Mucosa of descending colon (tissue), 3 donors: ENCODE data around the gene ACTRT2. TPM values are rescaled to one million over a fixed set of nuclear protein-coding genes. Genes with fewer than 3 reads are reported as not detected.

Experiments
- ATAC-seq: fragments of 200-7000 bp; cut with Tn5 transposase; one replicate; pipeline ENCODE4 v1.9.1; 2020; ENCODE audit warnings: mild to moderate bottlenecking, moderate library complexity
- DNase-seq, 3 donors: peaks; one replicate each; pipeline ENCODE4 v3.0.0-alpha.2; 2020
- H3K36me3 ChIP-seq: fragments of 200-600 bp; one replicate; pipeline ENCODE4 v1.8.0; 2021; ENCODE audit warnings: low read depth, mild to moderate bottlenecking
- H3K4me1 ChIP-seq: fragments of 200-600 bp; one replicate; pipeline ENCODE4 v1.8.0; 2021; ENCODE audit warnings: low read depth, mild to moderate bottlenecking
- H3K4me3 ChIP-seq: fragments of 200-600 bp; one replicate; pipeline ENCODE4 v1.8.0; 2021; ENCODE audit warnings: mild to moderate bottlenecking
- H3K9me3 ChIP-seq: fragments of 200-600 bp; one replicate; pipeline ENCODE4 v1.8.0; 2021; ENCODE audit warnings: mild to moderate bottlenecking
- CTCF ChIP-seq: fragments of 200-600 bp; IDR thresholded peaks from one replicate; pipeline ENCODE4 v1.8.0; 2022; ENCODE audit warnings: antibody characterized with exemption, mild to moderate bottlenecking
- intact Hi-C, 2 donors: fragments of 100-400 bp; cut with DNase I in 1 of 2; cut with micrococcal nuclease in 1 of 2; formaldehyde crosslinking; loops; one replicate each; pipeline versions ENCODE4 v1.11.0 to v1.11.1; 2022; cut with DNase I, micrococcal nuclease
- total RNA-seq, 3 donors: library from RNA; stranded (reverse); fragmentation: NEBNext Ultra II Directional in 2 of 3; extraction: Animal tissue kit (Norgen Biotek cat#: 25700) in 2 of 3; gene quantifications; one replicate each; pipeline versions ENCODE4 v1.2.1 to v1.2.4, GENCODE V29; 2021 to 2023
- donor health status: DM: no; HTN: no; CAD: no; lungs with moderate emphysema.
- donor health status: DM: no; HTN: no; CAD: no.
- donor health status: DM: no; HTN: yes; CAD: no.

The ACTRT2 gene
- total RNA-seq, 3 donors from 2014 or later: not detected

GRCh38 chr1:3013371-3014049 is 7.8 kb upstream of the ACTRT2 start:
- intact Hi-C loops: loop anchor here (10.0 kb wide), 1 partner anchor 411 kb away; no protein-coding TSS in a partner anchor
- no peak for ATAC-seq
- TF ChIP-seq CTCF: no peak
- Histone ChIP-seq H3K9me3 (no peaks in the 10 kb centered on the region), H3K4me3 (no peak overlapping the region), H3K36me3 (no peaks in the 10 kb centered on the region), H3K4me1 (no peaks in the 10 kb centered on the region)
- DNase-seq: peak in 2 of 3 donors; percentile 13 to 31

- intact Hi-C loops: loop anchor here (10.0 kb wide), 1 partner anchor 411 kb away; no protein-coding TSS in a partner anchor
- H3K9me3 ChIP-seq: no peaks in the 10 kb centered on the region
- no peak for ATAC-seq
Observed at GRCh38 chr1:3014050-3014440, 7.2 kb upstream of the ACTRT2 start.

GRCh38 chr1:3014443-3015268 is 6.6 kb upstream of the ACTRT2 start:
- no peak for ATAC-seq
- Histone ChIP-seq H3K9me3 (no peaks in the 10 kb centered on the region), H3K4me1 (no peaks in the 10 kb centered on the region), H3K4me3 (no peak overlapping the region), H3K36me3 (no peaks in the 10 kb centered on the region)
- intact Hi-C loops: loop anchor here (10.0 kb wide), 1 partner anchor 410 kb away; no protein-coding TSS in a partner anchor
- no peak for TF ChIP-seq CTCF
- peak in 2 of 3 donors; percentile 10 to 31 for DNase-seq

More at GRCh38 chr1:3014050-3014440, 7.2 kb upstream of the ACTRT2 start:
- Histone ChIP-seq H3K4me3 (no peak overlapping the region), H3K36me3 (no peaks in the 10 kb centered on the region), H3K4me1 (no peaks in the 10 kb centered on the region)
- peak in 2 of 3 donors; percentile 4 to 22 for DNase-seq
- TF ChIP-seq CTCF: no peak

- H3K9me3 ChIP-seq: no peaks in the 10 kb centered on the region
- DNase-seq (no peak), ATAC-seq (no peak)
- no peak for TF ChIP-seq CTCF
- no peaks in the 10 kb centered on the region for H3K36me3 ChIP-seq
- intact Hi-C loops: loop anchor here (10.0 kb wide), 1 partner anchor 410 kb away; no protein-coding TSS in a partner anchor
- no peak overlapping the region for H3K4me3 ChIP-seq
- H3K4me1 ChIP-seq: no peaks in the 10 kb centered on the region
Observed at GRCh38 chr1:3015269-3015635, 6.0 kb upstream of the ACTRT2 start.

GRCh38 chr1:3015744-3016143 is 5.5 kb upstream of the ACTRT2 start:
- ATAC-seq: no peak
- H3K9me3 ChIP-seq: no peaks in the 10 kb centered on the region
- no peaks in the 10 kb centered on the region for H3K4me1 ChIP-seq
- intact Hi-C loops: loop anchor here (10.0 kb wide), 1 partner anchor 409 kb away; no protein-coding TSS in a partner anchor
- H3K36me3 ChIP-seq: no peaks in the 10 kb centered on the region
- TF ChIP-seq CTCF: no peak
- H3K4me3 ChIP-seq: no peak overlapping the region
- peak in 2 of 3 donors; percentile 4 to 34 for DNase-seq
